Kidney (tissue), 14 donors: Measurements from ENCODE around the gene TBX20. TPM values are rescaled to one million over a fixed set of nuclear protein-coding genes. Genes with fewer than 3 reads are reported as not detected.

Experiments used
- DNase-seq, 5 donors: peaks; one replicate each; pipeline ENCODE4 v3.0.0-alpha.2; 2013 to 2020
- FAIRE-seq: peaks from 2 replicates; lab custom pipeline; 2012; peaks lifted over from hg19 to GRCh38; lab: Jason Lieb, UNC
- H3K27ac ChIP-seq, 2 donors: one replicate each; pipeline ENCODE4 v1.7.0; 2013; ENCODE audit warnings: low read depth in 2 of 2, low read length in 2 of 2, inconsistent platforms in 1 of 2
- H3K27me3 ChIP-seq: one replicate; pipeline ENCODE4 v1.7.1; 2013; ENCODE audit warnings: low read length, inconsistent platforms; ENCODE audit not compliant: control insufficient read depth, insufficient read depth
- H3K36me3 ChIP-seq, 3 donors: one replicate each; pipeline versions ENCODE4 v1.7.0 to v1.7.1; 2013; ENCODE audit warnings: low read length in 3 of 3, control low read depth in 1 of 3, inconsistent platforms in 1 of 3; ENCODE audit not compliant: insufficient read depth in 3 of 3, control insufficient read depth in 2 of 3
- H3K4me1 ChIP-seq, 3 donors: one replicate each; pipeline versions ENCODE4 v1.7.0 to v1.7.1; 2013; ENCODE audit warnings: low read length in 3 of 3, inconsistent platforms in 1 of 3, low read depth in 1 of 3; ENCODE audit not compliant: control insufficient read depth in 2 of 3, insufficient read depth in 2 of 3
- H3K4me3 ChIP-seq, 3 donors: one replicate each; pipeline versions ENCODE4 v1.7.0 to v1.8.1; 2013; ENCODE audit warnings: low read length in 3 of 3, control low read depth in 1 of 3, inconsistent platforms in 1 of 3
- H3K9ac ChIP-seq, 3 donors: one replicate each; pipeline versions ENCODE4 v1.7.0 to v1.7.1; 2013; ENCODE audit warnings: low read length in 3 of 3, control low read depth in 1 of 3, inconsistent platforms in 1 of 3
- H3K9me3 ChIP-seq, 3 donors: one replicate each; pipeline versions ENCODE4 v1.7.0 to v1.7.1; 2013; ENCODE audit warnings: low read length in 3 of 3, control low read depth in 1 of 3, inconsistent platforms in 1 of 3; ENCODE audit not compliant: control insufficient read depth in 2 of 3, insufficient read depth in 1 of 3
- intact Hi-C: fragments of 100-400 bp; cut with DNase I; formaldehyde crosslinking; loops from one replicate; pipeline ENCODE4 v1.11.1; 2022
- polyA plus RNA-seq: library from polyadenylated mRNA; stranded (reverse); fragments of 350-450 nt; fragmentation: Illumina TruSeq; extraction: RNeasy Lipid Tissue Mini Kit (QIAGEN cat#74804); gene quantifications from one replicate; pipeline ENCODE4 v1.2.3, GENCODE V29; 2014; ENCODE audit warnings: low read depth, low replicate concordance; ENCODE audit not compliant: insufficient read depth
- total RNA-seq: library from RNA; stranded (reverse); fragmentation: NEBNext Ultra II Directional; extraction: Animal tissue kit (Norgen Biotek cat#: 25700); gene quantifications from one replicate; pipeline ENCODE4 v1.2.1, GENCODE V29; 2021
- TF ChIP-seq, protein P1 (sequence below): IDR thresholded peaks from 3 replicates; pipeline ENCODE4 v1.5.1; 2012; ENCODE audit warnings: mild to moderate bottlenecking, moderate library complexity, borderline replicate concordance; ENCODE audit not compliant: insufficient read depth; ENCODE audit errors: extremely low read depth
- donor health status: control.
- donor health status: control.
- donor health status: control.
- donor health status: control.
- donor health status: control.
- donor health status: DM: yes; HTN: yes; CAD: no.
- donor health status: Normal renal cell carcinoma (clear cell type).

Gene TBX20
- total and polyA plus RNA-seq, 2 donors from 2014 or later: not detected

DNA sequence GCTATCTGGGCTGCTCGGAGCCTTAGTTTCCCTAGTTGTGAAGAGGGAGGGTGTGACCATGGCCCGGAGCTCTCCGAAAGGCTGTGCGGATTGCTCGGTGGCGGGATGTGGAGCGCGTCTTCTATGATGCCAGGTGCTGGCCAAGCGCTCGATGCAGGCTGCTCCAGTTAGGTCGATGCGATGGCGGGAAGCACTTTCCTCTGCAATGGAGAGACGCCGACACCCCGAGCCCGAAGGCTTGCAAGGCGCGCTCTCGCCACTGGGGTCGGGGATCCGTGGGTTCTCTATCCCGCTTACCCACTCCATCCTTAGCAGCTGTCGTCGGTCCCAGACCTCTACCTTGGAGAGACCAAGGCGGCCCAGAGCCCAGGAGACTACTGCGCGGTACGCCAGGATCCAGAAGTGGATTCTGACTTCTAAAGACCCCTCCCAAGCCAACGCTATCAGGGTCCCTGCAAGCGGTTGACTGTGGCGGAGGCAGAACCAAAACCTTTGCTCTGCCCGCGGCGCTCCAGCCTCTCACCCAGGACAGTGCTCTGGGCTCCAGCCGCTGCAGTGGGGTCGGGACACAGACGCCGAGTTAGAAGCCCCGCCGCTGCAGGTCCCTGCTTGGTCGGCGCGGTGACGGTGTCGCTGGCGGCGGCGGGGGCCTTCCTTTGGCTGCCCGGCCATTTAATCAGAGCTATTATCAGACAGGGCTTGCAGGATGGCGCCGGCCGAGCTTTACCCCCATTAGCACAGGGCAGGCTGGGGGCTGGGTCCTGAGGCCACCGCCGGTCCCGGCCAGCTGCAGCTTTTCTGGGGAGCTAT lies 7.8 kb upstream of the TBX20 start:
- H3K4me3 ChIP-seq: no peak overlapping the region
- intact Hi-C loops: no loop called here
- FAIRE-seq (no peak), DNase-seq (peak; percentile 22 to 70 (median 38))
- H3K4me1 ChIP-seq: peaks cover 0 to 3% (median 0%) of the 10 kb centered on the region in 3 donors
- no peaks in the 10 kb centered on the region for H3K9me3 ChIP-seq
- TF ChIP-seq, protein P1, sequence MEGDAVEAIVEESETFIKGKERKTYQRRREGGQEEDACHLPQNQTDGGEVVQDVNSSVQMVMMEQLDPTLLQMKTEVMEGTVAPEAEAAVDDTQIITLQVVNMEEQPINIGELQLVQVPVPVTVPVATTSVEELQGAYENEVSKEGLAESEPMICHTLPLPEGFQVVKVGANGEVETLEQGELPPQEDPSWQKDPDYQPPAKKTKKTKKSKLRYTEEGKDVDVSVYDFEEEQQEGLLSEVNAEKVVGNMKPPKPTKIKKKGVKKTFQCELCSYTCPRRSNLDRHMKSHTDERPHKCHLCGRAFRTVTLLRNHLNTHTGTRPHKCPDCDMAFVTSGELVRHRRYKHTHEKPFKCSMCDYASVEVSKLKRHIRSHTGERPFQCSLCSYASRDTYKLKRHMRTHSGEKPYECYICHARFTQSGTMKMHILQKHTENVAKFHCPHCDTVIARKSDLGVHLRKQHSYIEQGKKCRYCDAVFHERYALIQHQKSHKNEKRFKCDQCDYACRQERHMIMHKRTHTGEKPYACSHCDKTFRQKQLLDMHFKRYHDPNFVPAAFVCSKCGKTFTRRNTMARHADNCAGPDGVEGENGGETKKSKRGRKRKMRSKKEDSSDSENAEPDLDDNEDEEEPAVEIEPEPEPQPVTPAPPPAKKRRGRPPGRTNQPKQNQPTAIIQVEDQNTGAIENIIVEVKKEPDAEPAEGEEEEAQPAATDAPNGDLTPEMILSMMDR: no peak
- no peak overlapping the region for H3K9ac ChIP-seq
- H3K27me3 ChIP-seq: peaks cover 53% of the 10 kb centered on the region
- no peak overlapping the region for H3K27ac ChIP-seq
- H3K36me3 ChIP-seq: no peaks in the 10 kb centered on the region

DNA sequence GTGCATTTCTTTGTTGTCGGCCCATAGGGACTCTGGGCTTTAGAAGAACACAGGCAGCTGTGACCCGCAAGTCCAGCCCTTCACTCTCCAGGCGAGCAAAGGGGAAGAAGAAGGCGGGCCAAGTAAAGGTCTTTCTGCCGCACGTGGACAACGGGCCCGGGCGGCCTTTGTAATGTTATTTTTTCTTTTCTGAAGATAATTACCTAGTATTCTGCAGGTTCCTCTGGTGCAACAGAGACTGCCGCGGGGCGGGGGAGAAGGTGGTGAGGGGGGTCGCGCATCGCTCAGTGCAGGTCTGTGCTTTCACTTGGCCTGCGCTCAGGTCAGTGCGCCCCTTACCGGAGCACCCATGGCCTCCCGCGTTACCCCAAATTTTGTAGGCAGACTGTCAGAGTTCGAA lies 7.1 kb upstream of the TBX20 start:
- H3K9me3 ChIP-seq: no peaks in the 10 kb centered on the region
- H3K4me3 ChIP-seq: no peak overlapping the region
- DNase-seq (no peak), FAIRE-seq (no peak)
- no peaks in the 10 kb centered on the region for H3K36me3 ChIP-seq
- no peak overlapping the region for H3K9ac ChIP-seq
- H3K4me1 ChIP-seq: peaks cover 0 to 3% (median 0%) of the 10 kb centered on the region in 3 donors
- TF ChIP-seq, protein P1: no peak
- intact Hi-C loops: no loop called here
- H3K27me3 ChIP-seq: peaks cover 60% of the 10 kb centered on the region
- H3K27ac ChIP-seq: no peak overlapping the region

DNA sequence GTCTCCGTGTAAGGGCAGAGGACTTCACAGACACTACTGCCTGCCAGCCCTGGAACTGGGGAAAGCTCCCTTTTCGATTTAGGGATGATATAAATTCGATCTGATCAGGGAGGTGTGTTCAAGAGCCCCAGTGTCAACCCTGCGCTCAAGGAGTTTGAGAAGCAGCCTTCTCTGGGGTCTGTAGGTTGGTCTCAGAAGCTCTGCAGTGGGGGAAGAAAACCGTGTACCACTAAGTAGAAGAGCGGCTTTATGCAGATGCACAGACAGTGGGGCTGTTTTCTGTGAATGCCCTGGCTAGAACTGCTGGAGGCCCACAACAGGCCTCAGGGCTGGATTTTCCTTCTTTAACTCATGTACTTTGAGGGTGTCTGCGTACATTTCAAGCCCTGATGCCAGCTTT lies 6.3 kb upstream of the TBX20 start:
- DNase-seq (peak in 1 of 5 donors; percentile 14), FAIRE-seq (no peak)
- Histone ChIP-seq H3K4me3 (no peak overlapping the region), H3K9ac (no peak overlapping the region), H3K27ac (no peak overlapping the region), H3K9me3 (no peaks in the 10 kb centered on the region), H3K4me1 (peaks cover 0 to 3% (median 0%) of the 10 kb centered on the region in 3 donors), H3K36me3 (no peaks in the 10 kb centered on the region), H3K27me3 (peaks cover 68% of the 10 kb centered on the region)
- TF ChIP-seq, protein P1: no peak
- intact Hi-C loops: no loop called here
